Measurements from ENCODE around the gene KLLN.
"Not testable (repeated sequence)": the region's sequence is repeated elsewhere in the genome, so short reads cannot be mapped to it uniquely, and the experiment has no call there.

Gene KLLN

GRCh38 chr10:87863053-87863943 is at the start of gene KLLN, which contains the start of gene PTEN:
TSS of gene KLLN (minus strand) at chr10:87863533. CDS start at chr10:87862487, 1,046 bp downstream.
TSS of gene PTEN (plus strand) at chr10:87863625. CDS start at chr10:87864470, 845 bp downstream.
- peak; percentile 77 for DNase-seq

- not testable (repeated sequence) for DNase-seq
Measured at GRCh38 chr10:87903396-87903795, 40.1 kb upstream of the KLLN start.

GRCh38 chr10:87897957-87898356 is 34.6 kb upstream of the KLLN start:
- DNase-seq, result not testable (repeated sequence)

- no peak for DNase-seq
Measured at GRCh38 chr10:87896216-87896615, 32.9 kb upstream of the KLLN start.

- DNase-seq, result no peak
Measured at GRCh38 chr10:87895430-87895829, 32.1 kb upstream of the KLLN start.

- DNase-seq, result no peak
Measured at GRCh38 chr10:87887548-87888289, 24.4 kb upstream of the KLLN start.

GRCh38 chr10:87887146-87887545 is 23.8 kb upstream of the KLLN start:
- no peak for DNase-seq

GRCh38 chr10:87886635-87887034 is 23.3 kb upstream of the KLLN start:
- no peak for DNase-seq

- DNase-seq, result no peak
Measured at GRCh38 chr10:87882555-87883294, 19.4 kb upstream of the KLLN start.

- not testable (repeated sequence) for DNase-seq
Measured at GRCh38 chr10:87881373-87882059, 18.2 kb upstream of the KLLN start.

GRCh38 chr10:87880336-87880735 is 17.0 kb upstream of the KLLN start:
- DNase-seq, result no peak

GRCh38 chr10:87878664-87879459 is 15.5 kb upstream of the KLLN start:
- no peak for DNase-seq

GRCh38 chr10:87875929-87876571 is 12.7 kb upstream of the KLLN start:
- DNase-seq, result no peak

GRCh38 chr10:87873656-87874055 is 10.3 kb upstream of the KLLN start:
- DNase-seq, result no peak

- no peak for DNase-seq
Measured at GRCh38 chr10:87872828-87873227, 9.5 kb upstream of the KLLN start.

- no peak for DNase-seq
Measured at GRCh38 chr10:87869773-87870551, 6.6 kb upstream of the KLLN start.

- not testable (repeated sequence) for DNase-seq
Measured at GRCh38 chr10:87869139-87869538, 5.8 kb upstream of the KLLN start.

- DNase-seq, result no peak
Measured at GRCh38 chr10:87868277-87868676, 4.9 kb upstream of the KLLN start.

- no peak for DNase-seq
Measured at GRCh38 chr10:87867453-87867852, 4.1 kb upstream of the KLLN start.

GRCh38 chr10:87866412-87866974 is 3.2 kb upstream of the KLLN start:
- no peak for DNase-seq
